GM12878 (cell line): Measurements from ENCODE around the gene DLG4. TPM values are rescaled to one million over a fixed set of nuclear protein-coding genes. Genes with fewer than 3 reads are reported as not detected.

ENCODE experiments used
- ATAC-seq: fragments of 200-7000 bp; cut with Tn5 transposase; 3 replicates; pipeline ENCODE4 v1.9.1; 2020; ENCODE audit warnings: mild to moderate bottlenecking, moderate library complexity
- BruUV-seq: library from RNA; stranded (reverse); fragments of 400-500 nt; replicated peaks from 2 replicates; lab custom pipeline; 2021; lab: Mats Ljungman, UMichigan
- CTCF ChIA-PET: fragments of 300-600 bp; sonication (Branson Sonifier 250); formaldehyde crosslinking; extraction: SDS; loops from one replicate; lab custom pipeline; 2021; ENCODE audit warnings: inconsistent platforms; lab: Yijun Ruan, JAX
- POLR2A ChIA-PET: fragments of 350-600 bp; formaldehyde crosslinking; extraction: SDS; loops from one replicate; lab custom pipeline; 2021; ENCODE audit warnings: inconsistent platforms; lab: Charles Lee
- RAD21 ChIA-PET: fragments of 300-600 bp; sonication (Branson Sonifier 250); formaldehyde crosslinking; loops from one replicate; lab custom pipeline; 2023; ENCODE audit warnings: antibody characterized with exemption; ENCODE audit not compliant: unreplicated experiment; lab: Charles Lee
- SMC1A ChIA-PET: fragments of 300-600 bp; sonication (Branson Sonifier 250); formaldehyde crosslinking; loops from one replicate; lab custom pipeline; 2023; ENCODE audit not compliant: unreplicated experiment, uncharacterized antibody; lab: Charles Lee
- DNase-seq: peaks from one replicate; pipeline ENCODE4 v3.0.0-alpha.2; 2011; ENCODE audit warnings: low read depth, low spot score
- FAIRE-seq: peaks from 3 replicates; lab custom pipeline; 2011; peaks lifted over from hg19 to GRCh38; lab: Jason Lieb, UNC
- H2AFZ ChIP-seq: 2 replicates; pipeline ENCODE4 v1.6.0; 2011; ENCODE audit warnings: low read depth, low read length, control low read depth; ENCODE audit not compliant: control insufficient read depth
- H3K27ac ChIP-seq: 2 replicates; pipeline ENCODE4 v1.5.1; 2011; ENCODE audit warnings: control low read depth; ENCODE audit not compliant: control insufficient read depth, insufficient read depth
- H3K27me3 ChIP-seq, 2 experiments: replicated peaks in 1 of 2; 2 replicates each; pipeline versions ENCODE4 v1.6.0 to v1.6.1; 2011; ENCODE audit warnings: low read length in 1 of 2; ENCODE audit not compliant: control insufficient read depth in 2 of 2, insufficient read depth in 2 of 2
- H3K36me3 ChIP-seq, 2 experiments: 2 replicates each; pipeline ENCODE4 v1.5.1; 2011; ENCODE audit warnings: low read length in 1 of 2; ENCODE audit not compliant: control insufficient read depth in 2 of 2, insufficient read depth in 2 of 2
- H3K4me1 ChIP-seq: 2 replicates; pipeline ENCODE4 v1.6.1; 2011; ENCODE audit warnings: mild to moderate bottlenecking, low read length, moderate library complexity, mixed read lengths; ENCODE audit not compliant: control insufficient read depth, insufficient read depth
- H3K4me2 ChIP-seq: 2 replicates; pipeline ENCODE4 v1.6.0; 2011; ENCODE audit warnings: control low read depth; ENCODE audit not compliant: control insufficient read depth, insufficient read depth
- H3K4me3 ChIP-seq: fragments of 200-600 bp; sonication (generic); 2 replicates; pipeline ENCODE4 v1.5.1; 2016
- H3K79me2 ChIP-seq: 2 replicates; pipeline ENCODE4 v1.6.0; 2011; ENCODE audit warnings: low read length; ENCODE audit not compliant: control insufficient read depth, insufficient read depth
- H3K9ac ChIP-seq: 2 replicates; pipeline ENCODE4 v1.8.0; 2011; ENCODE audit warnings: low read length, control low read depth, mixed read lengths; ENCODE audit not compliant: control insufficient read depth, insufficient read depth
- H3K9me3 ChIP-seq: replicated peaks from 3 replicates; pipeline ENCODE4 v1.5.1; 2011; ENCODE audit warnings: mild to moderate bottlenecking, low read length; ENCODE audit not compliant: control insufficient read depth, insufficient read depth
- H4K20me1 ChIP-seq: 2 replicates; pipeline ENCODE4 v1.6.0; 2011; ENCODE audit not compliant: control insufficient read depth, insufficient read depth
- BACH1 ChIP-seq: fragments of 450-650 bp; IDR thresholded peaks from 2 replicates; pipeline ENCODE4 v1.6.1; 2017; ENCODE audit warnings: mild to moderate bottlenecking, borderline replicate concordance
- LARP7 ChIP-seq: fragments of 450-650 bp; IDR thresholded peaks from 2 replicates; pipeline ENCODE4 v1.6.1; 2017; ENCODE audit warnings: mild to moderate bottlenecking
- SUPT20H ChIP-seq: IDR thresholded peaks from 2 replicates; pipeline ENCODE4 v1.6.1; 2011; ENCODE audit warnings: low read depth, mild to moderate bottlenecking, low read length, moderate library complexity, borderline replicate concordance; ENCODE audit not compliant: control insufficient read depth
- WGBS: methylation state at CpG from one replicate; pipeline ENCODE4 v1.1.6; 2016; ENCODE audit warnings: low lambda C conversion rate; ENCODE audit not compliant: insufficient replicate concordance, insufficient coverage; ENCODE audit errors: missing lambda C conversion rate; 5-methylcytosine and 5-hydroxymethylcytosine counted together
- in situ Hi-C: fragments of 300-500 bp; cut with MboI; formaldehyde crosslinking; loops from 9 replicates; pipeline ENCODE4 v1.14.3; 2018; ENCODE audit warnings: mixed read lengths
- intact Hi-C: fragments of 100-400 bp; cut with micrococcal nuclease; formaldehyde crosslinking; loops from one replicate; pipeline ENCODE4 v1.14.2; 2022; ENCODE audit not compliant: unreplicated experiment
- polyA plus RNA-seq, 11 experiments: library from polyadenylated mRNA; depleted of rRNA in 4 of 11; unstranded in 6 of 11; stranded (reverse) in 5 of 11; fragments of >200 nt; fragmentation: Nextera tagmentation in 4 of 11; fragmentation: Illumina TruSeq in 1 of 11; extraction: Ambion mirVana in 4 of 11; extraction: Trizol in 1 of 11; gene quantifications; 1 replicate in 1 of 11; 2 replicates in 10 of 11; pipeline versions ENCODE4 v1.2.1 to v1.2.3, GENCODE V29; 2011 to 2016; ENCODE audit warnings: inconsistent platforms in 2 of 11, missing spikeins in 2 of 11, low read depth in 1 of 11
- total RNA-seq, 4 experiments: library from RNA; depleted of rRNA in 3 of 4; stranded (reverse); fragments of >200 nt in 3 of 4; fragmentation: Illumina TruSeq in 1 of 4; extraction: Trizol in 1 of 4; gene quantifications; 2 replicates each; pipeline versions ENCODE4 v1.2.1 to v1.2.3, GENCODE V29; 2013 to 2021
- TF ChIP-seq, protein P1 (sequence below): fragments of 450-650 bp; IDR thresholded peaks from 2 replicates; pipeline ENCODE4 v1.6.1; 2017; ENCODE audit warnings: antibody characterized with exemption, mild to moderate bottlenecking, moderate library complexity

DLG4 gene
- total and polyA plus RNA-seq, 10 of the 15 experiments (the other 5 are each of a cell fraction or from before 2014, with no cell fraction given): 0.07 to 4.1 (median 1.3) TPM

DNA sequence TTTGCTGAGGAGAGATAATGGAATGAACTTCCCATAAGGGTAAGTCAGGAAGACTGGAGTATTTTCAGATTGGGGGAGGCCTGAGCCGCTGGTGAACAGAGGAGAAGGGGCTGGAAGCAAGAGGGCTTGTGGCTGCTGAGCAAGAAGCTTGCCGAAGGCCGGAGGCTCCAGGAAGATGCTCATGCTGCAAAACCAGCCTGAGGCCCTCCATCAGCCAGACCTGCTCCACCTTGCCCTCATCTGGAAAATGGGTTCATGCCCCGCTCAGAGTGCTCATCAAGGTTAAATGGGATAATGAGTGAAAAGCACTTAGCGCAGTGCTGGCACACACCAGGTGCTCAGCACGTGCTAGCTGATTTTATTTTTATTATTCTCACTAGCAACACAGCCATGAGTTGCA is 35.0 kb downstream of the DLG4 start (continued):
- no peak for TF ChIP-seq SUPT20H
- TF ChIP-seq, protein P1, sequence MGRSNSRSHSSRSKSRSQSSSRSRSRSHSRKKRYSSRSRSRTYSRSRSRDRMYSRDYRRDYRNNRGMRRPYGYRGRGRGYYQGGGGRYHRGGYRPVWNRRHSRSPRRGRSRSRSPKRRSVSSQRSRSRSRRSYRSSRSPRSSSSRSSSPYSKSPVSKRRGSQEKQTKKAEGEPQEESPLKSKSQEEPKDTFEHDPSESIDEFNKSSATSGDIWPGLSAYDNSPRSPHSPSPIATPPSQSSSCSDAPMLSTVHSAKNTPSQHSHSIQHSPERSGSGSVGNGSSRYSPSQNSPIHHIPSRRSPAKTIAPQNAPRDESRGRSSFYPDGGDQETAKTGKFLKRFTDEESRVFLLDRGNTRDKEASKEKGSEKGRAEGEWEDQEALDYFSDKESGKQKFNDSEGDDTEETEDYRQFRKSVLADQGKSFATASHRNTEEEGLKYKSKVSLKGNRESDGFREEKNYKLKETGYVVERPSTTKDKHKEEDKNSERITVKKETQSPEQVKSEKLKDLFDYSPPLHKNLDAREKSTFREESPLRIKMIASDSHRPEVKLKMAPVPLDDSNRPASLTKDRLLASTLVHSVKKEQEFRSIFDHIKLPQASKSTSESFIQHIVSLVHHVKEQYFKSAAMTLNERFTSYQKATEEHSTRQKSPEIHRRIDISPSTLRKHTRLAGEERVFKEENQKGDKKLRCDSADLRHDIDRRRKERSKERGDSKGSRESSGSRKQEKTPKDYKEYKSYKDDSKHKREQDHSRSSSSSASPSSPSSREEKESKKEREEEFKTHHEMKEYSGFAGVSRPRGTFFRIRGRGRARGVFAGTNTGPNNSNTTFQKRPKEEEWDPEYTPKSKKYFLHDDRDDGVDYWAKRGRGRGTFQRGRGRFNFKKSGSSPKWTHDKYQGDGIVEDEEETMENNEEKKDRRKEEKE: no peak

DNA sequence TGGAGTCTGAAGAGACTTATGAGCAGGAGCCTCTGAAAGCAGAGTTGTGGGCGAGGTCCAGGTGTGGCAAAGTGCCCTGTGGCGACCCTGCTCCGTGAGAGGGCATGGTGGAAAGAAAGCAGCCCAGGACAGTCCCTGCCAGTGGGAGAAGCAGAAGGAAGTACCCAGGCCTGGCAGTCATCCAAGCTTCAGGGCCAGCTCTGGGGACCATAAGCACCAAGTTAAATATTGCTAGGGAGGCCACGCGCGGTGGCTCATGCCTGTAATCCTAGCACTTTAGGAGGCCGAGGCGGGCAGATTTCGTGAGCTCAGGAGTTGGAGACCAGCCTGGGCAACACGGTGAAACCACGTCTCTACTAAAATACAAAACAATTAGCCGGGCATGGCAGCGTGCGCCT is 35.5 kb downstream of the DLG4 start:
- no peak overlapping the region for H3K4me2 ChIP-seq
- ChIA-PET SMC1A (interaction anchor here (1.3 kb wide), 1 partner anchor 47 kb away, joined by 3 read pairs; no protein-coding TSS in a partner anchor), RAD21 (no interaction called here), POLR2A (no interaction called here), CTCF (no interaction called here)
- no peak overlapping the region for H3K27ac ChIP-seq
- WGBS: 41% methylated on average over 14 of the region's 14 CpGs
- H2AFZ ChIP-seq: no peak overlapping the region
- no peak overlapping the region for H3K9ac ChIP-seq
- H3K4me1 ChIP-seq: no peaks in the 10 kb centered on the region
- TF ChIP-seq BACH1 (no peak), LARP7 (no peak)
- no peaks in the 10 kb centered on the region for H3K27me3 ChIP-seq
- in situ Hi-C loops (no loop called here), intact Hi-C loops (no loop called here)
- no peak overlapping the region for H3K4me3 ChIP-seq
- FAIRE-seq: no peak
- no peak for ATAC-seq
- H3K36me3 ChIP-seq: no peaks in the 10 kb centered on the region
- H3K9me3 ChIP-seq: no peaks in the 10 kb centered on the region
- no peak for DNase-seq
- no TSS peak for BruUV-seq
- H3K79me2 ChIP-seq: no peaks in the 10 kb centered on the region
- no peaks in the 10 kb centered on the region for H4K20me1 ChIP-seq
